GM18519 (cell line): ENCODE measurements around the gene MYRF.

ENCODE experiments used
- ATAC-seq: cut with Tn5 transposase; IDR thresholded peaks from one replicate; pipeline ENCODE4 v1.9.1; 2021; ENCODE audit warnings: mild to moderate bottlenecking, moderate library complexity; ENCODE audit not compliant: unreplicated experiment, low FRiP score

MYRF gene

DNA sequence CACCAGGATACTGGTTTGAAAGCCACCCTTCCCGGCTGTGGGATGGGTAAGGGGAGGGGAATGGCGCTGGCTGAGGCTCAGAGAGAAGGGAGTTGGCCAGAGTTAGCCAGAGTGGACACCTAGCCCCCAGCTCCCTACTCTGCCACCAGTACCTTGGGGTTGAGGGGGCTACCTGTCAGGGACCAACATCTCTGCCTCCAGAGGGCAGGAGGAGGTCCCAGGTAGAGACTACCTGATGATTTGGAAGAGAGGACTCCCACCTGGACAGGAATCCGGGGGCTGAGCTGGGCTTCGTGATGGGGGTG is 3.7 kb downstream of the MYRF start:
- ATAC-seq, result no peak

DNA sequence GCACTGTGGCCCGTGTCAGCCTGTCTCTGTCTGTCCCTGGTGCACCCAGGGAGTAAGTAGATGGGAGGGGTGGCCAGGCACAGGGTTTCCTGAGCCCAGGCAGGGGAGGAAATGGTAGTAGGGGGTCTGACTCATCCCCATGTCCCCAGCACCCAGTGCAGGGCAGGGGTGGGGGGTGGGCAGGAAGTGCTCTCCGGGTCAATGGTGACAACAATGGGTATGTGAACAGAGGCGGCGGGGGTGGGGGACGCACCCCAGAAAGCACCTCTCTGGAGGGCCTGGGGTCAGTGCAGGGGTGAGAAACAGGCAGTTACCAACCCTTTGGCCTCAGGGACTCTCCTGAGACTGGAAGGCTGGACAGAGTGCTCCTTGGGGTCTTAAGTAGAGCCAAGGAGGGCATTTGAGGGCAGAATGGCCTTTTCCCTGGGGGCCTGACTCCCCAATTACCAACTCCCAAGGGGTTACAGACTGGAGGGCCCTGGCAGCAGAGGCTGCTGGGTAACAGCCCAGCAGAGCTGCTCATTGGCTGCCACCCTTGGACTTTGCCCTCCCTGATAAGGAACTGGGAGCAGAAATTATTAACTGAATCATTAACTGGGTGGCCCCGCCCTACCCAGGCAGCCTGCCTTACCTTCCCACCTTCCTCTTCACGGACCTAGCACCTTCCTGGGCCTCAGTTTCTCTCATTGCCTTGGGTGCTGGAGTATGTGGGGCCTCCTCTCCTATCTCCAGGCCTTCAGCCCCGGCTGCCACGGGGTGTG is 4.2 kb downstream of the MYRF start:
- no peak for ATAC-seq

DNA sequence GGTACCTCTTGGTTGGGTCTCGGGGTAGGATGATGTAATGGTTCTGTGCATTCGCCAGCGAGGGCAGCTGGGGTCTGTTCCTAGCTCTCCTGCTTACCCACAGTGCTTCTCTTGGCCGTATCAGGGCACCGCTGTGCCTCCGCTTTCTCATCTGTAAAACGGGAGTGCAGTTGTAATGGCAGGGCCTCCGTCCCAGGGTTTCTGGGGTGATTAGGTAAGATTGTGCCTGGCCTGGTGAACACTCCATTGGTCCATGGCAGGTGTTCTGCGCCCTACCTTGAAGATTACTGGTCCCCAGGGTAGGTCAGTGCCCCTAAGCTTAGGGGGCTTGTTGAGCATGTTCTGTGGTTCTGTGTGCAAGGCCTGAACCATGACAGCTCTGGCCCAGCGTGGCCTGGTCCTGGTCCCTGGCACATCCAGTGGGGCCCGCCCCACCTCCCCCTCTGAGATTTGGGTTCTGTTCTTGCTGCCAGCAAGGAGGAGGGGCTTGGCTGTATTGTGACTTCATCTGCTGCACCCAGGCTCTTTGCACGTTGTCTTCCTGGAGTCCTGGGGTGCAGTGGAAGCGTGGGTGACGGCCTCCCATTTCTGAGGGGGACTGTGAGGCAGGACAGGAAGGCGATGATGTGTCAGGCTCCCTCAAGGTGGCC is 4.9 kb downstream of the MYRF start:
- ATAC-seq, result no peak

DNA sequence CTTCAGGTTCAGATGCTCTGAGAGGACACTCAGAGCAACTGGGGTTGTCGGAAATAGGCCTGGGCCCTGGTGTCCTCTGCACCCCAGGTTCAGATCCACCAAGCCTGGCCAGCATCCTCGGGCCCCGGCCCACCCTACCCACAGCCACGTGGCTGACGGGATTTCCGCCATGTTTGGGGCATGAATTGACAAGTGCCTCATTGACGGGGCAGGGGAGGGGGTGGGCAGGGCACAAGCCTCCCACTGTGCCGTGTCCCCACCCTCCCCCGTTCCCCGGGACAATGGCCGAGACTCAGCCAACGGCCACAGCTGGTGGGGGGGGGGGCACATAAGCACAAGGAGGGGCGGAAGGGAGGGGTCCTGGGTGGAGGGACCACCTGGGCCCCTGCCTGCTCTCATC is 8.5 kb downstream of the MYRF start:
- ATAC-seq, result no peak

DNA sequence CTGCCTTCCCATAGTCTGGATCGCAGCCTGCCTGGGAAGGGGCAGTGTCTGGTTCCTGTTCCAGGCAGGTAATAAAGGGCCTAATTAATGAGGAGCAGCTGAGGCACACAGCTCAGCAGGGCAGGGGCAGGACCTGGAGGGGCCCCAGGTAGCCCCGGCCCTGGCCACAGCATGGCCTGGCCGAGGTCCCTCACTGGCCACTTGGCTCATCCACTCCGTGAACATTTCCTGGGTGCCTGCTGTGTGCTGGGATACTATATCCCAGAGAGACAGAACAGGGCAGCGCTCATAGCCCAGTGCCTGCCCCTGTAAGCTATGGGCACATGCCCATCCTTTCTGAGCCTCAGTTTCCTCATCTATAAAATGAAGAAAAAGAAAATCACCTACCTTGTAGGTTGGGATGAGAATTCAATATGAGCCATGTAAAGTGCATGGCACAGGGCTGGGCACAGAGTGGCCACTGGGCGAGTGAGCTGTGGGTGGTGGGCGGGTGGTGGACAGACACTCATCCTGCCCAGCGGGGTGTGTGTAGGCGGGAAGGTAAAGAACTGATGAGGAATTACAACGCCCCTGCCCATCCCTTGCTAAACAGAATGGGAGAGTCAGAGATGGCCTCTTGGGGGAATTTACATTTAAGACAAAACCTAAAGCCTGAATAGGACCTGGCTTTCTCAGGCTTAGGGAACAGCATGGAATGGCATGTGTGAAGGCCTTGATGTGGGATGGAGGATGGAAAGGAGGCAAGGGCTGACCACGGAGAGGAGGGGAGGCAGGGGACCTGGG is 9.2 kb downstream of the MYRF start:
- ATAC-seq, result no peak

DNA sequence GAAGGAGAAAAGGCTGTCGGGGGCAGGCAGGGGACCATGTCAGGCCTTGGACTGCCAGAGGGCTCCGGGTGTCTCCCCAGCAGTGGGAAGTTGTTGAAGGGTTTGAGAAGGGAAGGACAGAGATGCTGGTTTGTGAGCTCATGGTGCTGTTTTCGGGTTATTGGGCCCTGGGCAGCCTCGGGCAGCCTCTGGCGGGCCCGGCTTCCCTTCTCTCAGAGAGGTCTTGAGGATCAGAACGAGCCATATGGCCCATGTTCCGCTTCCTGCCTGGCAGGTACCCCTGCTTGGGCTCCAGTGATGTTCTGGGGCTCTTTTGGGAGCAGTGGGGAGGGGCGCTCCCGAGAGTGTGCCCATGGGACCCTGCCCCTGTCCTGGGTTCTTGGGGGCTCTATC is 9.8 kb downstream of the MYRF start:
- no peak for ATAC-seq

DNA sequence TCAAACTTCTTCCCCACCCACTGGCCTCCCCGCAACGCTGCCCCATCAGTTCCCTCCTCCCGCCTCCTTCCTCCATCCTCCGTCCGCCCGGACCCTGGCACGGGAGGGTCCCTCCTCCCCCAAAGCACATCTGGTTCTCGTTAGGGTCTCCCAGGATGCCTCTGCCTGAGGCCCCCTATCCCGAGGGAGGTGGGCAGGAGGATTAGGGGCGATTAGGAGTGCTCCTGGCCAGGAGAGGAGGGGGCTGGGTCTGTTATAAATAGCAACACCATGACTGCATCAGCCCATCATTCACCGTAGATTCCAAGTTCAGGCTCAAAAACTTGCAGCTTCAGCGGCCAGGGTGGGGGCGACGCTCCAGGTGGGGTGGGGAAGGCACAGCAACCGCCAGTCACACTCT is 10.4 kb downstream of the MYRF start:
- ATAC-seq, result no peak

DNA sequence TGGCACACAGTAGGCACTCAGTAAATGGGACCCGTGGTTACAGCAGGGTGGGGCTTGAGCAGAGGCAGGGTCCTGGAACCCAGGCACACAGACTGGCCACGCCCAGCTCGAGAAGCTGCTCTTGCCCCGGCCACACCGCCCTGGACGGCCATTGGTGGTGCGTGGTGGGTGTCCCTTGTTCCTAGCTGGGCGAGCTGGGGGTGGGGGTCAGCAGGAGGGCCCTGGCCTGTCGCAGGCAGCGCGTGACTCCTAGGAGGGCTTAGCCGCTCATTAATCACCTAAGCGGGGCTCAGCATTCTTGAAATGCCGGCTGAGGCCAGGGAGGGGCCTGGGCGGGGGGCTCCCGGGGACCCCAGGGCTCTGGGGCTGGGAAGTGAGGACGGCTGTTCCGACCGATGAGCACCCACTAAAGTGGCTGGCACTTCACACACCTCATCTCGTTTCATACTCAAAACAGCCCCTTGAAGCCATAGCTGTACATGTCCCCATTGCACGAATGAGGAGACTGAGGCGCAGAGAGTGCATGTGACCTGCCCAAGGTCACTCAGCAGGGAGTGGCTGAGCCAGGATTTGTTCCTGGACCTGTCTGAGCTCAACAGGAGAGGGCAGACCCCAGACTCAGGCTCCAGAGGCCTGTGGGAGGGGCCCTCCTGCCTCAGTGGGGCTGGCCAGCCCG is 11.6 kb downstream of the MYRF start:
- no peak for ATAC-seq

DNA sequence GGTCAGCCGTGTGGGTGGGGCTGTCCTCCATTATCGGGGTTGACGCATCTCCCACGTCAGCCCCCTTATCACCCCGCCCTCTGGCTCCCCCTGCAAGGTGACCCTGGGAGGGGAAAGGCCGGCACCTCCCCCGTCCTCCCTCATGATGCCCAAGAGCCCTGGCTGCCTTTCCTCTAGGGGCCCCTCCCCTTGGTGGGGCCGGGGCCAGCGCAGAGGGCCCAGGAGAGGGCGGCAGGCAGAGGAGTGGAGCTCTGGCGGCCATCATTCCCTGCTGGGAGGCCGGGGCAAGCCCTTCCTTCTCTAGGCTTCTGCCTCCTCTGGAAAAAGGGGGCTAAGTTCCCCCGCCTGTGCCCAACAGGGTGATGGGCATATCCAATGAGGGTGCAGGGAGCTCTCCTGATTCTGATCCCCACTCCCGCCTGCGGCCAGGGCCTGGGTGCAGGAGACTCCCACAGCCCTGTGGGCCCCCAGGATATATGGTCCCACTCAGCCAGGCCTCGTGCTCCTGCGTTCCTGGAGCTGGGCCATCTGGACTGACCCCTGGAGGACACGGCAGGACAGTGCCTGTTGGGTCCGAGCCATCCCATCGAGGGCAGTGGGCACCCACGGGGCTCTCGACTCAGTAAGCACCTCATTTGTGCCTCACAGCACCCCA is 12.3 kb downstream of the MYRF start:
- no peak for ATAC-seq

DNA sequence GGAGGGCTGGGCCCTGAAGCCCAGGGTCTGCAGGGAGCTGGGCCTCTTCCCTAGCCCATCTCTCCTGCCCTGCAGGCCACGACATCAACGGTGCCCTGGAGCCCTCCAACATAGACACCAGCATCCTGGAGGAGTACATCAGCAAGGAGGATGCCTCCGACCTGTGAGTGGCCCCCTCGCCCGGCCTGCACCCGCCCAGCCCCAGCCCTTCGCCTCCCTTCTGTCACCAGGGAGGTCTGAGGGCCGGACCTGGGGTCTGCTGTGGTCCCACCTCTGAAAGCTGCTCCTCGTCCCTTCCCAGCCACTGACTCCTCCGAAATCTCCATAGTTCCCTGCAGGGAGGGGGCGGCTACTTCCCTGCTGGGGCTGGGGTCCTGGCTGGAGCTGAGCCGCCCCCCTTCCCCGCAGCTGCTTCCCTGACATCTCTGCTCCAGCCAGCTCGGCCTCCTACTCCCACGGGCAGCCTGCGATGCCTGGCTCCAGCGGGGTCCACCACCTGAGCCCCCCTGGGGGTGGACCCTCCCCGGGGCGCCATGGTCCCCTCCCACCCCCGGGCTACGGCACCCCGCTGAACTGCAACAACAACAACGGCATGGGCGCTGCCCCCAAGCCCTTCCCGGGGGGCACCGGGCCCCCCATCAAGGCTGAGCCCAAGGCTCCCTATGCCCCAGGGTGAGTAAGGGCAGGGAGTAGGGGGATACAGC is 13.3 kb downstream of the MYRF start:
- no peak for ATAC-seq

DNA sequence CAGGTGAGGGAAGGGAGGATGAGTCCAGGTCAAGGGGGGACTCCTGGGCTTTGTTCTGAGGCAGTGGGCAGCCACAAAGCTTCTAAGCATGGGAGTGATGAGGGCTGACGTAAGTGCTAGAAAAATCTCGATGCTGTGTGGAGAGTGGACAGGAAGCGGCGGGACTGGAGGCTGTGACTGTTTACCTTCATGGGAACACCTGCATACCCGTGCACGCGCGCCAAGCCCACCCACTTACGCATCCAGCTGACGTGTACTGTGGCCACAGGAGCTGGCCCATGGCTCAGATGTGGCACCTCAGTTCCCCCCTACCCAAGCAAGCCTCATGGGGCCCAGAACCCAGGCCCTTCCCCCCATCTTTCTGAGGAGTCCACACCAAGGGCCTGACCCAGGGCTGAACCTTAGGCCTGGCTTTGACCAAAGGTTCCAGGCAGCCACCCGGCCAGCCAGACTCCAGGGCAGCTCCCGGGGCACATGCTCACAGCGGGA is 14.0 kb downstream of the MYRF start:
- ATAC-seq, result no peak

DNA sequence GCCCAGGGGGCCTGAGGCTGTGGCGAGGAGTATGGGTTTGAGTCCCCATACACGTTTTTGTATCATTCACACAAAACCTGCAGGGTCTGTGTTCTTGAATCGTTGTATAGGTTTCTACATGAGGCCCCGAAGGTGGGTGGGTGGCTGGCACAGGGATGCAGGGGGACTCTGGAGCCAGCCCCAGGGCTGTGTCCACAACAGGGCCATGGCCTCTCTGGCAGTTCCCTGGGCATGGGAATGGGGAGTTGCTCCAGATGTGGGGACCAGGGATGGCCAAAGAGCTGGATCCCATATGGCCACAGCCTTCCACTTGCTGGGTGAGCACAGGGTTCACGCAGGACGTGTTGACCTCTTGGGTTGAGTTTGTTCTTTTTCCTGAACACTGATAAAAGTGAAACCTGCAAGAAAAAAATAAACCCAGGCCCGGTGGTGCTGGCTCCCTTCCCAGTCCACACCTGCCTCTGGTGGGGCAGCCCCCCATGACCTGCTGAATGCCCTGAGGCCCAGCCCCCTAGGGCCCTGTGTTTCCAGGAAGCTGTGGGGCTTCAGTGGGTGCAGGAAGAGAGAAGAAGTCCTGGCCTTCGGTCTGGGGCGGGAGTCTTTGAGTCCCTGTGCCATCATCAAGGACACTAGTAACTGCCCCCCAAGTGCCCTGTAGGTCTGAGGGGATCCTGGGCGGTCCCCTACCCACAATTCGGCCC is 16.1 kb downstream of the MYRF start:
- no peak for ATAC-seq

DNA sequence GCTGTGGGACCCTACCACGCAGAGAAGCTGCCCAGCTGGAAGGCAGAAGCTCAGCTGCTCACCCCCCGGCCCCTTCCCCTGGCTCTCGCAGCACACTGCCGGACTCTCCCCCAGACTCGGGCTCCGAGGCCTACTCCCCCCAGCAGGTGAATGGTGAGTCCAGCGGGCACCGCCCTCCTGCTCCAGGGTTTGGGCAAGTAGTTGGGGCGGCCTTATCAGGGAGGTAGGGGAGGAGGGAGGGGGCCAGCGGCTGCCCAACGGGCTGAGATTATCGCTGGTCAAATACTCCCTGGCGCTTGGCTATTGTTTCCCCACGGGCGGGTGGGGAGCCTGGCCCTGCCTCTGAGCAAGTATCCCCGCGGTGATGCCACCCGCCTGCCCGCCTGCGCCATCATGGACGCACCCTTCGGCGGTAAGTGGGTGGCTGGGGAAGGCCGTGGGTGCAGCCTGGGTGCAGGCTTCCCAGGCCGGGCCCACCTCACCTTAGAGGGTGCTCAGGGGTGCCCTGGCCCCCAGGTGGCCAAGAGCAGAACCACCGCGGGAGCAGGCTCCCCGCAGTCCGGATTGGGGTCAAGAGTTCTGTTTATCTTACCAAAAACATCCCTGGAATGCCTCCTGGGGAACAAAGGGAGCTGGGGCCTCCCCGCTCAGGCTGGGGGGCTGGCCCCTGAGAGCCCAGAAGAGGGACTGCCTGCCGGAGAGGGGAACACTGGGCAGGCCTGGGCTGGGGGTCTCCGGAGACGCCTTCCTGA is 16.9 kb downstream of the MYRF start:
- no peak for ATAC-seq

DNA sequence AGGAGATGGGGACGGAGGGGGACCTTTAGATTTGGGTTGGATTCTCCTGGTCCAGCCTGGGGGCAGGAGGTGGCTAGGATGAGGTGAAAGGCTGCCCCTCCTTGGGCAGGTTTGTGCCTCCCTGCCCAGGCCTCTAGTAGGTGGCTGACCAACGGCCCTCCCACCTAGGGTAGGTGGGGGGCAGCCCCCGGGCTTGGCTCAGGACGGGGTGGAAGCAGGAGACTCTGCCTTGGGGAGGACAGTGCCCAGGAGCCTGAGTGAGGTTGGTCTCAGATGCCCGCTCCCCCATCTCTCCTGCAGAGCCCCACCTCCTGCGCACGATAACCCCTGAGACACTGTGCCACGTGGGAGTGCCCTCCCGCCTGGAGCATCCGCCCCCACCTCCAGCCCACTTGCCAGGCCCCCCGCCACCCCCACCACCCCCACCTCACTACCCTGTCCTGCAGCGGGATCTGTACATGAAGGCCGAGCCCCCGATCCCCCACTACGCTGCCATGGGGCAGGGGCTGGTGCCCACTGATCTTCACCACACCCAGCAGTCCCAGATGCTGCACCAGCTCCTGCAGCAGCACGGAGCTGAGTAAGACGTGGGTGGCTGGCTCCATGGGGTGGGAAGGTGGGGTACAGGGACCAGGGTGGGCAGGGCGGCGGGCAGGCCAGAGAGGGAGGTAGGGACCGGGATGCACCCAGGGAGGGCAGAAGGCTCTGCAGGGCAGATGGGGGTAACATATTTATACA is 17.7 kb downstream of the MYRF start:
- ATAC-seq, result no peak

DNA sequence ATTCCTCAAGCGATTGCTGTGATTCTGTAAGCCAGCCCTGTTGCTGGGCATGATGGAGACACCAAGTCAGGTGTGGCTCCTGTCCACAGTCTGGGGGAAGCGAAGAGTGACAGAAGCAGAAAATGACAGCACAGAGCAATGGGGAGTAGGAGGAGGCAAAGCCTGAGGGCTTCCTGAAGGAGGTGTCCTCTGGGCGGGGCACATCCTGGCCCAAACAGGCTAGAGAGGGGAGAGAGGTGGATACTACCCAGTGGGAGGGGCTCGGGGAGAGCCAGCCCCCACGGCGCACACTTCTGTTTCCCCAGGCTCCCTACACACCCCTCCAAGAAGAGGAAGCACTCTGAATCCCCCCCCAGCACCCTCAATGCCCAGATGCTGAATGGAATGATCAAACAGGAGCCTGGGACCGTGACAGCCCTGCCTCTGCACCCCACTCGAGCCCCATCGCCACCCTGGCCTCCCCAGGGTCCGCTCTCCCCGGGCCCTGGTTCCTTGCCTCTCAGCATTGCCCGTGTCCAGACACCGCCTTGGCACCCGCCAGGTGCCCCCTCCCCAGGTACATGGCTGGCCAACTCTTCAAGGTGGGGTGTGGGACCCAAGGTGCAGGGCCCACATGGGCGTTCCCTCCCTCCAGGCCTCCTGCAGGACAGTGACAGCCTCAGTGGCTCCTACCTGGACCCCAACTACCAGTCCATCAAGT is 18.9 kb downstream of the MYRF start:
- no peak for ATAC-seq

DNA sequence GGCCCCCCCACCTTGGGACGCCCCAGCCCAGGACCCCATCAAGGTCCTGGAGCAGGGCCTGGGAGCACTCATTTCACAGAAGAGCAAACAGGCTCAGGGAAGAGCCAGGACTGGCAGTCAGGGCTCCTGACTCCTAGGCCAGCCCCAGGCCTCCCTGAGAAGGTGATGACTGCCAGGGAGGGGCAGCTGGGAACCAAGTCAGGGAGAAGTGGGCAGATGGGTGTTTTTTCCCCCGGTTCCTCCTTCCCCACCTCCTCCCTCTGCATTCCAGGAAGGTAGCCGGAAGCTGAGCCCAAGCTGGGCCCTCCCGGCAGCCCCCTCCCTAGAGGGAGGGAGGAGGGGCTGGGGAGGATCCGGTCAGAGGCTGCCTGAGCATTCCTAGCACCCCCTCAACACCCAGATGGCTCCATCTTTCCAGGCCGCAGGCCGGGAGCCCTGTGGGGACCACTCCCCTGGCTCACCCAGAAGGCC is 19.6 kb downstream of the MYRF start:
- ATAC-seq, result no peak

DNA sequence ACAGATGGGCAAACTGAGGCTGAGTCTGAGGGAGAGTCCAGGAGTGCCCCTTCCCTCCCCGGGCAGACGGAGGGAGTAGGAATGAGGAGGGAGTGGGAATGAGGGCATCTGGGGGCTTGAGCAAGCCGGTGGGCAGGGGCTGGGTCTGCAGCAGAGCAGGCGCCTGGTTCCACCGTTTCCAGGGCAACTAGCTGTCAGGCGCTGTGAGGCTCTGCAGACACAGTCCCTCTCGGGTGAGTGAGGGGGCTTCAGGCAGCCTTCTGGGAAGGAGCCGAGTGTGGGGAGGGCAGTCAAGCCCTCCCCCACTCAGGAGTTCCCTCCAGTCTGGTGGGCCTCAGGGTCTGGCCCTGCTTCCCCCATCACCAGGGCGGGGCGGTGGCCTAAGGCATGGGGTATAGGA is 20.9 kb downstream of the MYRF start:
- no peak for ATAC-seq
